ENCODE data around the gene CYP51A1.
A peak's percentile ranks its signal among the peaks of the same experiment; 100 is the strongest.

CYP51A1 gene

DNA sequence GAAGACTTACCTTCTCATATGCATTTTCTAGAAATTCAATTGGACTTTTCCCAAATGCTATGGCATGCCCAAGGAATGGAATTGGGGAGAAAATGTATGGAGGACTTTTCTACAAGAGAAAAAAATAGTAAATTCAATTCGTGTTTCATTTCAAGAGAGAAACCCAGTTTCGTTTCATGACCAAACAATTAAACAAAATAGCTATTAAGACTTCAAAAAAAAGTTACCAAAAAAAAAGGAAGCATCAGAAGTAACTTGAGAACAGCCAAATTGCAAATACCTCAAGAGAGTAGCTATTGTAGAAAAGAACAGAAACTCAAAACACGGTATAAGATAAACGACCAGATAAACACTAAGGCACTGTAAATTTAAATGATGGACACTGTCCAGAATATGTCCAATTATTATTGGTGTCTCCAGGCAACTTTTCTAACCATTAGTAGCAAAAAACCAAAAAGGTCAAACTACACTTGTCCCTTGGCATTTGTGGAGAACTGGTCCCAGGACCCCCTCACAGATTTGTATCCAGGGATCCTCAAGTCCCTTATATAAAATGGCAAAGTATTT is 2.4 kb downstream of the CYP51A1 start:
- peak overlapping the region; percentile 29 for H3K27ac Mint-ChIP-seq
- DNase-seq = no peak
- TF ChIP-seq CTCF (IDR thresholded peaks at IDR 0.05) = no peak
- peaks cover 38% of the 10 kb centered on the region for H3K36me3 Mint-ChIP-seq (ENCODE audit: low read depth)
- peaks cover 48% of the 10 kb centered on the region for H3K4me1 Mint-ChIP-seq
- peak overlapping the region; percentile 92 for H3K4me3 Mint-ChIP-seq
- peaks cover 2% of the 10 kb centered on the region for H3K9me3 Mint-ChIP-seq
- H3K27me3 Mint-ChIP-seq (ENCODE audit: low read depth, poor library complexity) = no peaks in the 10 kb centered on the region

DNA sequence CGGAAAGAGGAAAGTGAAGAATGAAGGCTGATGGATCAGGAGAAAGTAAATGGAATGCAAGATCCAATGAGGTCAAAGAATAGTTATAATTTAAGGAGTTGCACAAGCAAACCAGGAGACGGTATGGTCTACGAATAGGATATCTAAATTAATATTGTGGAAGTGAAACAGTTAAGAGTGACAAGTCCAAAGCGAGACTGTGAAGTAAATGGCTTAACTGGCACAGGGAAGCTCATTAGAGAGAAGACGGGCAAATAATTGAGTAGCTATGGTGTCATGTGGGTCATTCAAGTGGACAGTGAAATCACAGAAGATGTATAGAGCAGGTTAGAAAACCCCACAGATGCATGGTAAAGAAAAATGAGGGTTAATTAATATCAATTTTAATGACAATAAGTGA is 3.2 kb downstream of the CYP51A1 start:
- Mint-ChIP-seq H3K4me3 (peak overlapping the region; percentile 19), H3K4me1 (peaks cover 47% of the 10 kb centered on the region), H3K27me3 (ENCODE audit: low read depth, poor library complexity) (no peaks in the 10 kb centered on the region), H3K27ac (no peak overlapping the region), H3K9me3 (peaks cover 2% of the 10 kb centered on the region), H3K36me3 (ENCODE audit: low read depth) (peaks cover 46% of the 10 kb centered on the region)
- DNase-seq = no peak
- no peak for TF ChIP-seq CTCF (IDR thresholded peaks at IDR 0.05)

GRCh38 chr7:92121681-92122080 is 12.6 kb downstream of the CYP51A1 start:
- Mint-ChIP-seq H3K27me3 (ENCODE audit: low read depth, poor library complexity) (no peaks in the 10 kb centered on the region), H3K4me1 (no peaks in the 10 kb centered on the region), H3K27ac (no peak overlapping the region), H3K36me3 (ENCODE audit: low read depth) (peaks cover 92% of the 10 kb centered on the region), H3K4me3 (no peak overlapping the region), H3K9me3 (peaks cover 19% of the 10 kb centered on the region)
- no peak for TF ChIP-seq CTCF (IDR thresholded peaks at IDR 0.05)
- DNase-seq = no peak

DNA sequence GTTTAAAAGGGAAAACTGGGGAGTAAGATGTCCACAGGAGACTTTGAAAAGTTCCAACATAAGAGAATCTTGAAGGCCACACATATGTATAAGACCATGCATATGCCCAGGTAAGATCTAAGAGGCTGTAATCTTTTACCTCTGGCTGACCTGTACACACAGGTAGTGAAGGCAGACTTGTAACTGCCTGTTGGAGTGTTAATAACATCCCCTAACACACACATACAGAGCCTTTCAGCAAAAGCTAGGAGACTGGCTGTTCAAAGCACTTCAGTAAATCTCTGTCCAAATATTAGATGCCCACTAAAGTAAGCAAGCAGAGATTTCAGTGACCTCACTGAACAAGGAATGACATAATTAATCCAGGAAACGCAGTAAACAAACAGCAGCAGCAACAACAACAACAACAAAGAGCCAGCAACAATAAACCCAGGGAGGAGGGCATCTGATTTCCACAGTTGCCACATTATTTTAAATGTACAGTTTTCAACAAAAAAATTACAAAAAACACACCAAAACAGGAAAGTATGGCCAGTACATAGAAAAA is 15.0 kb downstream of the CYP51A1 start:
- DNase-seq = no peak
- no peak overlapping the region for H3K4me3 Mint-ChIP-seq
- TF ChIP-seq CTCF (IDR thresholded peaks at IDR 0.05) = no peak
- no peaks in the 10 kb centered on the region for H3K27me3 Mint-ChIP-seq (ENCODE audit: low read depth, poor library complexity)
- H3K36me3 Mint-ChIP-seq (ENCODE audit: low read depth) = peaks cover 96% of the 10 kb centered on the region
- H3K4me1 Mint-ChIP-seq = no peaks in the 10 kb centered on the region
- H3K27ac Mint-ChIP-seq = peak overlapping the region; percentile 10
- H3K9me3 Mint-ChIP-seq = peaks cover 19% of the 10 kb centered on the region

DNA sequence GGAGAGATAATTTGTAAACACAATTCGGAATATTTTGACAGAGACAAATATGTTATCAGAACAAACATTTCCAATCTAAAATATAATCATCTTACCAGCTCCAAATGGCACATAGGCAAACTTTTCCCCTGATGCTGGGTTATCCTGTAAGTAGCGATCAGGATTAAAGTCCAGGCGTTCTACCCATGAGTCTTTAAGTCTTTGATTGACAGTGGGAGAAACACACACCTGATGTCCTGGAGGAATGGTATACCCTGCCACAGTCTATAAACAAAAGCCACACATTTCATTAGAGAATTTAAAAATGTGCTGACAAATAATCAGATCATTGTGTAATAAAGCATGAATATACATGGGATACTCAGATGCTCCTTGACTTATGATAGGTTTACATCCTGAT is 17.3 kb downstream of the CYP51A1 start:
- Mint-ChIP-seq H3K9me3 (peaks cover 11% of the 10 kb centered on the region), H3K4me3 (no peak overlapping the region), H3K27me3 (ENCODE audit: low read depth, poor library complexity) (no peaks in the 10 kb centered on the region), H3K36me3 (ENCODE audit: low read depth) (peaks cover 91% of the 10 kb centered on the region), H3K4me1 (no peaks in the 10 kb centered on the region), H3K27ac (no peak overlapping the region)
- TF ChIP-seq CTCF (IDR thresholded peaks at IDR 0.05) = no peak
- no peak for DNase-seq

GRCh38 chr7:92115821-92116220 is 18.5 kb downstream of the CYP51A1 start:
- TF ChIP-seq CTCF (IDR thresholded peaks at IDR 0.05) = no peak
- H3K4me3 Mint-ChIP-seq = no peak overlapping the region
- peaks cover 84% of the 10 kb centered on the region for H3K36me3 Mint-ChIP-seq (ENCODE audit: low read depth)
- peak overlapping the region; percentile 60 for H3K27ac Mint-ChIP-seq
- no peak for DNase-seq
- peaks cover 3% of the 10 kb centered on the region for H3K9me3 Mint-ChIP-seq
- no peaks in the 10 kb centered on the region for H3K4me1 Mint-ChIP-seq
- no peaks in the 10 kb centered on the region for H3K27me3 Mint-ChIP-seq (ENCODE audit: low read depth, poor library complexity)
